ENCODE data around the gene MATN1. TPM values are rescaled to one million over a fixed set of nuclear protein-coding genes. Genes with fewer than 3 reads are reported as not detected.

The MATN1 gene
- polyA plus RNA-seq, 3 donors = 0.07 TPM; not detected in 2

GRCh38 chr1:30713311-30713710 is 10.1 kb downstream of the MATN1 start:
- peak overlapping the region in 1 of 7 donors; percentile 77 for H3K27ac Mint-ChIP-seq
- H3K9me3 Mint-ChIP-seq = peaks cover 3 to 12% (median 11%) of the 10 kb centered on the region in 7 donors
- DNase-seq = no peak
- peaks cover 6% of the 10 kb centered on the region in 2 donors for H3K4me1 ChIP-seq (ENCODE audit: control insufficient read depth in 1 of 2, insufficient read depth in 2 of 2, low read length in 2 of 2)
- H2AFZ ChIP-seq (ENCODE audit: insufficient read depth, low read depth, low read length, poor library complexity, severe bottlenecking) = no peak overlapping the region
- H3K4me3 ChIP-seq (replicated peaks in 1 of 3; ENCODE audit: low read depth in 2 of 3, low read length in 3 of 3) = no peak overlapping the region
- no peak for TF ChIP-seq CTCF (IDR thresholded peaks at IDR 0.05)
- intact Hi-C loops (cut with micrococcal nuclease) = loop anchor here in 1 of 2 donors (10.0 kb wide), 1 partner anchor 1681 kb away; the partner anchor contains the start of gene BSDC1
- H3K4me3 Mint-ChIP-seq = no peak overlapping the region
- H4K20me1 ChIP-seq (ENCODE audit: insufficient read depth, low read length) = no peaks in the 10 kb centered on the region
- no peak overlapping the region for H3K27ac ChIP-seq (ENCODE audit: low read depth in 1 of 2, low read length in 2 of 2)
- no peak overlapping the region for H3K4me2 ChIP-seq (replicated peaks; ENCODE audit: extremely low read depth, low read length, poor library complexity, severe bottlenecking)
- H3K36me3 Mint-ChIP-seq = no peaks in the 10 kb centered on the region
- peaks cover 0 to 12% of the 10 kb centered on the region in 2 donors for H3K9me3 ChIP-seq (replicated peaks in 1 of 2; ENCODE audit: control insufficient read depth in 1 of 2, insufficient read depth in 1 of 2, low read length in 2 of 2)
- no peaks in the 10 kb centered on the region for H3K27me3 ChIP-seq (ENCODE audit: control insufficient read depth in 2 of 2, insufficient read depth in 2 of 2, low read length in 2 of 2)
- no peak overlapping the region for H3K9ac ChIP-seq (ENCODE audit: insufficient read depth, low read length, poor library complexity, severe bottlenecking)
- peaks cover 6% of the 10 kb centered on the region for H3K4me1 Mint-ChIP-seq
- H3K79me2 ChIP-seq (ENCODE audit: insufficient read depth, low read length) = no peaks in the 10 kb centered on the region
- peaks cover 12 to 16% (median 13%) of the 10 kb centered on the region in 3 donors for H3K27me3 Mint-ChIP-seq (ENCODE audit: low read depth in 3 of 3)
- H3K36me3 ChIP-seq (replicated peaks in 1 of 2; ENCODE audit: control insufficient read depth in 1 of 2, insufficient read depth in 2 of 2, low read length in 2 of 2) = no peaks in the 10 kb centered on the region
- 94% methylated on average over 2 of the region's 12 CpGs for WGBS (ENCODE audit: insufficient coverage)

GRCh38 chr1:30712583-30712982 is 10.8 kb downstream of the MATN1 start:
- no peak overlapping the region for H3K27ac ChIP-seq (ENCODE audit: low read depth in 1 of 2, low read length in 2 of 2)
- H3K27me3 Mint-ChIP-seq (ENCODE audit: low read depth in 3 of 3) = peaks cover 12 to 16% (median 13%) of the 10 kb centered on the region in 3 donors
- H3K4me3 ChIP-seq (replicated peaks in 1 of 3; ENCODE audit: low read depth in 2 of 3, low read length in 3 of 3) = no peak overlapping the region
- H3K27ac Mint-ChIP-seq = no peak overlapping the region
- no peak overlapping the region for H3K4me2 ChIP-seq (replicated peaks; ENCODE audit: extremely low read depth, low read length, poor library complexity, severe bottlenecking)
- H3K4me3 Mint-ChIP-seq = no peak overlapping the region
- TF ChIP-seq CTCF (IDR thresholded peaks at IDR 0.05) = no peak
- peaks cover 3% of the 10 kb centered on the region for H3K4me1 Mint-ChIP-seq
- H3K36me3 Mint-ChIP-seq = no peaks in the 10 kb centered on the region
- no peak overlapping the region for H2AFZ ChIP-seq (ENCODE audit: insufficient read depth, low read depth, low read length, poor library complexity, severe bottlenecking)
- no peaks in the 10 kb centered on the region for H3K27me3 ChIP-seq (ENCODE audit: control insufficient read depth in 2 of 2, insufficient read depth in 2 of 2, low read length in 2 of 2)
- H3K9ac ChIP-seq (ENCODE audit: insufficient read depth, low read length, poor library complexity, severe bottlenecking) = no peak overlapping the region
- DNase-seq = no peak
- H3K9me3 Mint-ChIP-seq = peaks cover 3 to 12% (median 10%) of the 10 kb centered on the region in 7 donors
- peaks cover 0 to 12% of the 10 kb centered on the region in 2 donors for H3K9me3 ChIP-seq (replicated peaks in 1 of 2; ENCODE audit: control insufficient read depth in 1 of 2, insufficient read depth in 1 of 2, low read length in 2 of 2)
- WGBS (ENCODE audit: insufficient coverage) = 100% methylated on average over 1 of the region's 6 CpGs
- no peaks in the 10 kb centered on the region for H3K79me2 ChIP-seq (ENCODE audit: insufficient read depth, low read length)
- H3K4me1 ChIP-seq (ENCODE audit: control insufficient read depth in 1 of 2, insufficient read depth in 2 of 2, low read length in 2 of 2) = peaks cover 2 to 3% of the 10 kb centered on the region in 2 donors
- no peaks in the 10 kb centered on the region for H3K36me3 ChIP-seq (replicated peaks in 1 of 2; ENCODE audit: control insufficient read depth in 1 of 2, insufficient read depth in 2 of 2, low read length in 2 of 2)
- H4K20me1 ChIP-seq (ENCODE audit: insufficient read depth, low read length) = no peaks in the 10 kb centered on the region
- intact Hi-C loops (cut with micrococcal nuclease) = loop anchor here in 1 of 2 donors (10.0 kb wide), 1 partner anchor 1682 kb away; the partner anchor contains the start of gene BSDC1

Data from CD14-positive monocyte (primary cell).